RWPE2 (cell line): ENCODE results near the gene ATG7.
"Not testable (repeated sequence)": the region's sequence is repeated elsewhere in the genome, so short reads cannot be mapped to it uniquely, and the experiment has no call there.

Source experiments
- ATAC-seq: fragments of 200-7000 bp; cut with Tn5 transposase; 3 replicates; pipeline ENCODE4 v1.9.1; 2021; ENCODE audit warnings: low read depth
- DNase-seq: peaks from one replicate; pipeline ENCODE4 v3.0.0-alpha.2; 2020; ENCODE audit warnings: low spot score
- H3K27ac ChIP-seq: fragments of 450-650 bp; 2 replicates; pipeline ENCODE4 v1.5.1; 2017; ENCODE audit warnings: mild to moderate bottlenecking; ENCODE audit not compliant: poor library complexity, severe bottlenecking
- H3K27me3 ChIP-seq: fragments of 250-450 bp; sonication (Bioruptor Pico); 2 replicates; pipeline ENCODE4 v1.5.1; 2021; ENCODE audit warnings: mild to moderate bottlenecking, moderate library complexity; ENCODE audit not compliant: insufficient read depth, poor library complexity, severe bottlenecking
- H3K36me3 ChIP-seq: fragments of 250-450 bp; sonication (Bioruptor Pico); 2 replicates; pipeline ENCODE4 v1.5.1; 2020; ENCODE audit warnings: low read depth, mild to moderate bottlenecking, moderate library complexity
- H3K4me1 ChIP-seq: fragments of 250-450 bp; sonication (Bioruptor Pico); 2 replicates; pipeline ENCODE4 v1.5.1; 2021; ENCODE audit warnings: mild to moderate bottlenecking, moderate library complexity; ENCODE audit not compliant: insufficient read depth, poor library complexity, severe bottlenecking
- H3K4me3 ChIP-seq: fragments of 250-450 bp; sonication (Bioruptor Pico); 2 replicates; pipeline ENCODE4 v1.5.1; 2021; ENCODE audit warnings: mild to moderate bottlenecking, moderate library complexity; ENCODE audit not compliant: severe bottlenecking
- H3K9me3 ChIP-seq: fragments of 250-450 bp; sonication (Bioruptor Pico); 2 replicates; pipeline ENCODE4 v1.5.1; 2021; ENCODE audit warnings: mild to moderate bottlenecking, moderate library complexity; ENCODE audit not compliant: severe bottlenecking
- TF ChIP-seq, protein P1 (sequence below): fragments of 450-650 bp; IDR thresholded peaks from one replicate; pipeline ENCODE4 v1.5.1; 2017; ENCODE audit warnings: mild to moderate bottlenecking, moderate library complexity; ENCODE audit not compliant: poor library complexity, severe bottlenecking

ATG7 gene

GRCh38 chr3:11400213-11400612, 128.0 kb downstream of the ATG7 start:
- no peak for ATAC-seq
- Histone ChIP-seq H3K27me3 (no peaks in the 10 kb centered on the region), H3K4me1 (no peaks in the 10 kb centered on the region), H3K27ac (no peak overlapping the region), H3K4me3 (no peak overlapping the region), H3K36me3 (no peaks in the 10 kb centered on the region; the same call in 1 of the 2 replicates), H3K9me3 (no peaks in the 10 kb centered on the region)
- TF ChIP-seq, protein P1, sequence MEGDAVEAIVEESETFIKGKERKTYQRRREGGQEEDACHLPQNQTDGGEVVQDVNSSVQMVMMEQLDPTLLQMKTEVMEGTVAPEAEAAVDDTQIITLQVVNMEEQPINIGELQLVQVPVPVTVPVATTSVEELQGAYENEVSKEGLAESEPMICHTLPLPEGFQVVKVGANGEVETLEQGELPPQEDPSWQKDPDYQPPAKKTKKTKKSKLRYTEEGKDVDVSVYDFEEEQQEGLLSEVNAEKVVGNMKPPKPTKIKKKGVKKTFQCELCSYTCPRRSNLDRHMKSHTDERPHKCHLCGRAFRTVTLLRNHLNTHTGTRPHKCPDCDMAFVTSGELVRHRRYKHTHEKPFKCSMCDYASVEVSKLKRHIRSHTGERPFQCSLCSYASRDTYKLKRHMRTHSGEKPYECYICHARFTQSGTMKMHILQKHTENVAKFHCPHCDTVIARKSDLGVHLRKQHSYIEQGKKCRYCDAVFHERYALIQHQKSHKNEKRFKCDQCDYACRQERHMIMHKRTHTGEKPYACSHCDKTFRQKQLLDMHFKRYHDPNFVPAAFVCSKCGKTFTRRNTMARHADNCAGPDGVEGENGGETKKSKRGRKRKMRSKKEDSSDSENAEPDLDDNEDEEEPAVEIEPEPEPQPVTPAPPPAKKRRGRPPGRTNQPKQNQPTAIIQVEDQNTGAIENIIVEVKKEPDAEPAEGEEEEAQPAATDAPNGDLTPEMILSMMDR = no peak
- no peak for DNase-seq

- Histone ChIP-seq H3K27me3 (no peaks in the 10 kb centered on the region), H3K4me3 (no peak overlapping the region), H3K4me1 (no peaks in the 10 kb centered on the region), H3K36me3 (peaks cover 1% of the 10 kb centered on the region; the same call in 1 of the 2 replicates), H3K9me3 (no peaks in the 10 kb centered on the region), H3K27ac (no peak overlapping the region)
- TF ChIP-seq, protein P1 = no peak
- DNase-seq = no peak
- no peak for ATAC-seq
Observed at GRCh38 chr3:11401434-11401833, 129.2 kb downstream of the ATG7 start.

- Histone ChIP-seq H3K27me3 (no peaks in the 10 kb centered on the region), H3K4me1 (no peaks in the 10 kb centered on the region), H3K4me3 (no peak overlapping the region), H3K36me3 (peaks cover 17% of the 10 kb centered on the region; the same call in 1 of the 2 replicates), H3K27ac (no peak overlapping the region), H3K9me3 (peaks cover 9% of the 10 kb centered on the region)
- ATAC-seq = no peak
- TF ChIP-seq, protein P1 = no peak
- DNase-seq = no peak
Observed at GRCh38 chr3:11405323-11405722, 133.1 kb downstream of the ATG7 start.

DNA sequence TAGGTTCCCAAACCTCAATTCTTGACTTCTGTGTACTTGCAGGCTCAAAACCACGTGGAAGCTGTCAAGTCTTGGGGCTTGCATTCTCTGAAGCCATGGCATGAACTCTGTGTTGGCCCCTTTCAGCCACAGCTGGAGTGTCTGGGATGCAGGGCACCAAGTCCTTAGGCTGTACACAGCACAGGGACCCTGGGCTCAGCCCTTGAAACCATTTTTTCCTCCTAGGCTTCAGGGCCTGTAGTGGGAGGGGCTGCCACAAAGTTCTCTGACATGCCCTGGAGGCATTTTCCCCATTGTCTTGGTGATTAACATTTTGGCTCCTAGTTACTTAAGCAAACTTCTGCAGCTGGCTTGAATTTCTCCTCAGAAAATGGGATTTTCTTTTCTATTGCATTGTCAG, 135.4 kb downstream of the ATG7 start:
- no peaks in the 10 kb centered on the region for H3K4me1 ChIP-seq
- no peak overlapping the region for H3K27ac ChIP-seq
- DNase-seq = no peak
- H3K27me3 ChIP-seq = no peaks in the 10 kb centered on the region
- TF ChIP-seq, protein P1 = no peak
- H3K9me3 ChIP-seq = peaks cover 9% of the 10 kb centered on the region
- H3K4me3 ChIP-seq = no peak overlapping the region
- no peak for ATAC-seq
- peaks cover 17% of the 10 kb centered on the region; the same call in 1 of the 2 replicates for H3K36me3 ChIP-seq

- not testable (repeated sequence) for H3K27me3 ChIP-seq, H3K4me3 ChIP-seq, DNase-seq, ATAC-seq, H3K27ac ChIP-seq, H3K4me1 ChIP-seq, H3K9me3 ChIP-seq
- peaks cover 17% of the 10 kb centered on the region; the same call in 1 of the 2 replicates for H3K36me3 ChIP-seq
Observed at GRCh38 chr3:11408324-11408859, 136.2 kb downstream of the ATG7 start.
